Measurements from ENCODE around the gene CCDC85C.

DNA sequence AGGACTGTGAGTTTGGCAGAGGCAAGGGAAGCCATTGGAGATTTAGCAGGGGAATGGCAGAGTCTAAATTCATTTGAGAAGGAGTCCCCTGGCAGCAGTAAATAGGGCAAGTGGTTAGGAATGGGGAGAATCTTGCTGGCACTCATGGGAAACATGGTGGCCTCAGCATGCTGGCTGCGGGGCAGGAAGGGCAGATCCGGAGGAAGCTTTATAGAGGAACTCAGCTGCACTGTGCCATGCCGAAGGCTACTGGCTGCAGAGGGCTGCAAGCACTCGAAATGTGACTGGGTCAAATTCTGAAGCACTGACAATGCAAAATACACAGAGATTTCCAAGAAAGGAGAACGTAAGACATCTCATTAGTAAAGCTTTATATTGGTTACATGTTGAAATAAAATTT lies 98.9 kb downstream of the CCDC85C start:
- no peak for TF ChIP-seq TAF1 (IDR thresholded peaks at IDR 0.05; ENCODE audit: low read depth, low read length)
- no peak for TF ChIP-seq POLR2AphosphoS5 (IDR thresholded peaks at IDR 0.05; ENCODE audit: low read depth, low read length)
- no peak for TF ChIP-seq POLR2A (IDR thresholded peaks at IDR 0.05; ENCODE audit: low read depth, low read length)
- TF ChIP-seq SPI1 (IDR thresholded peaks at IDR 0.05; ENCODE audit: low read depth, low read length) = no peak
- TF ChIP-seq PAX5 (IDR thresholded peaks at IDR 0.05; ENCODE audit: insufficient read depth, low read length, severe bottlenecking) = no peak

Data from GM12891 (cell line).